Measurements from ENCODE around the gene PCGF3. TPM values are rescaled to one million over a fixed set of nuclear protein-coding genes. Genes with fewer than 3 reads are reported as not detected.
"Not testable (repeated sequence)": the region's sequence is repeated elsewhere in the genome, so short reads cannot be mapped to it uniquely, and the experiment has no call there.

PCGF3 gene
- total RNA-seq, 1 experiment from 2014 or later = 29.9 TPM

- DNase-seq (ENCODE audit: extremely low read depth, low read depth) = no peak
These were observed 30.0 kb downstream of the PCGF3 start for GRCh38 chr4:735583-735982.

- DNase-seq (ENCODE audit: extremely low read depth, low read depth) = not testable (repeated sequence)
These were observed 30.9 kb downstream of the PCGF3 start for GRCh38 chr4:736561-736960.

GRCh38 chr4:738781-739280 lies 33.2 kb downstream of the PCGF3 start:
- no peak for DNase-seq (ENCODE audit: extremely low read depth, low read depth)

- DNase-seq (ENCODE audit: extremely low read depth, low read depth) = no peak
These were observed 33.9 kb downstream of the PCGF3 start for GRCh38 chr4:739569-739968.

GRCh38 chr4:740011-740410 lies 34.4 kb downstream of the PCGF3 start:
- DNase-seq (ENCODE audit: extremely low read depth, low read depth) = no peak

- DNase-seq (ENCODE audit: extremely low read depth, low read depth) = no peak
These were observed 35.1 kb downstream of the PCGF3 start for GRCh38 chr4:740656-741282.

GRCh38 chr4:742096-742741 lies 36.6 kb downstream of the PCGF3 start:
- DNase-seq (ENCODE audit: extremely low read depth, low read depth) = no peak

GRCh38 chr4:742742-743311 lies 37.2 kb downstream of the PCGF3 start:
- DNase-seq (ENCODE audit: extremely low read depth, low read depth) = peak; percentile 50

GRCh38 chr4:743463-744211 lies 38.0 kb downstream of the PCGF3 start:
- no peak for DNase-seq (ENCODE audit: extremely low read depth, low read depth)

- DNase-seq (ENCODE audit: extremely low read depth, low read depth) = no peak
These were observed 38.7 kb downstream of the PCGF3 start for GRCh38 chr4:744212-744841.

GRCh38 chr4:747546-748170 lies 42.0 kb downstream of the PCGF3 start:
- DNase-seq (ENCODE audit: extremely low read depth, low read depth) = no peak

GRCh38 chr4:748461-748860 lies 42.8 kb downstream of the PCGF3 start:
- no peak for DNase-seq (ENCODE audit: extremely low read depth, low read depth)

GRCh38 chr4:749698-750666 lies 44.4 kb downstream of the PCGF3 start:
- DNase-seq (ENCODE audit: extremely low read depth, low read depth) = no peak

GRCh38 chr4:751676-752075 lies 46.0 kb downstream of the PCGF3 start:
- no peak for DNase-seq (ENCODE audit: extremely low read depth, low read depth)

- no peak for DNase-seq (ENCODE audit: extremely low read depth, low read depth)
These were observed 46.7 kb downstream of the PCGF3 start for GRCh38 chr4:752196-752861.

GRCh38 chr4:753186-753585 lies 47.6 kb downstream of the PCGF3 start:
- DNase-seq (ENCODE audit: extremely low read depth, low read depth) = not testable (repeated sequence)

GRCh38 chr4:754221-755120 lies 48.8 kb downstream of the PCGF3 start:
- no peak for DNase-seq (ENCODE audit: extremely low read depth, low read depth)

- DNase-seq (ENCODE audit: extremely low read depth, low read depth) = no peak
These were observed 51.5 kb downstream of the PCGF3 start for GRCh38 chr4:757111-757510.

All from NCI-H460 (cell line).